ENCODE results near the gene SKOR1.

DNA sequence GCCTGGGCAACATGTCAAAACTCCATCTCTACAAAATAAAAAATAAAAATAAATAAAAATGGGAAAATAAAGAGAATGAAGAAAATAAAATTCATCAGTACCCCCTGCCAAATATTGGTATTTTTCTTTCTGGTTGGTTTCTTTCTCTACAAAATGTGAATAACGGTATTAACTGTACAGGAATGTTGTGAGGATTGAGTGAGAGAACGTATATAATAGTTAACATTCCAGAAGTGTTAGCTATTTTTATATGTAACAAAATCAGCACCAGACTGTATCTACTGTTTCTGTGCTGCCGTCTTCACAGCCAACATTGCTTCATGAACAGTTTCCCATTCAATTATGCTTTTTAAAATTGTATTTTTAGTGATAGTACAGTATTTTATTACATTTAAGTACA lies 40.0 kb downstream of the SKOR1 start:
- TF ChIP-seq, protein P1, sequence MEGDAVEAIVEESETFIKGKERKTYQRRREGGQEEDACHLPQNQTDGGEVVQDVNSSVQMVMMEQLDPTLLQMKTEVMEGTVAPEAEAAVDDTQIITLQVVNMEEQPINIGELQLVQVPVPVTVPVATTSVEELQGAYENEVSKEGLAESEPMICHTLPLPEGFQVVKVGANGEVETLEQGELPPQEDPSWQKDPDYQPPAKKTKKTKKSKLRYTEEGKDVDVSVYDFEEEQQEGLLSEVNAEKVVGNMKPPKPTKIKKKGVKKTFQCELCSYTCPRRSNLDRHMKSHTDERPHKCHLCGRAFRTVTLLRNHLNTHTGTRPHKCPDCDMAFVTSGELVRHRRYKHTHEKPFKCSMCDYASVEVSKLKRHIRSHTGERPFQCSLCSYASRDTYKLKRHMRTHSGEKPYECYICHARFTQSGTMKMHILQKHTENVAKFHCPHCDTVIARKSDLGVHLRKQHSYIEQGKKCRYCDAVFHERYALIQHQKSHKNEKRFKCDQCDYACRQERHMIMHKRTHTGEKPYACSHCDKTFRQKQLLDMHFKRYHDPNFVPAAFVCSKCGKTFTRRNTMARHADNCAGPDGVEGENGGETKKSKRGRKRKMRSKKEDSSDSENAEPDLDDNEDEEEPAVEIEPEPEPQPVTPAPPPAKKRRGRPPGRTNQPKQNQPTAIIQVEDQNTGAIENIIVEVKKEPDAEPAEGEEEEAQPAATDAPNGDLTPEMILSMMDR (IDR thresholded peaks at IDR 0.05) = no peak
- TF ChIP-seq POLR2A (IDR thresholded peaks at IDR 0.05) (no peak), EP300 (IDR thresholded peaks at IDR 0.05) (no peak)

Measured in suprapubic skin (tissue), 3 donors.